GM18909 (cell line): ENCODE measurements around the gene ATP5MC2.
"Not testable (repeated sequence)": the region's sequence is repeated elsewhere in the genome, so short reads cannot be mapped to it uniquely, and the experiment has no call there.

Experiments
- ATAC-seq: cut with Tn5 transposase; IDR thresholded peaks from one replicate; pipeline ENCODE4 v1.9.1; 2021; ENCODE audit warnings: mild to moderate bottlenecking; ENCODE audit not compliant: unreplicated experiment, poor library complexity

Gene ATP5MC2

DNA sequence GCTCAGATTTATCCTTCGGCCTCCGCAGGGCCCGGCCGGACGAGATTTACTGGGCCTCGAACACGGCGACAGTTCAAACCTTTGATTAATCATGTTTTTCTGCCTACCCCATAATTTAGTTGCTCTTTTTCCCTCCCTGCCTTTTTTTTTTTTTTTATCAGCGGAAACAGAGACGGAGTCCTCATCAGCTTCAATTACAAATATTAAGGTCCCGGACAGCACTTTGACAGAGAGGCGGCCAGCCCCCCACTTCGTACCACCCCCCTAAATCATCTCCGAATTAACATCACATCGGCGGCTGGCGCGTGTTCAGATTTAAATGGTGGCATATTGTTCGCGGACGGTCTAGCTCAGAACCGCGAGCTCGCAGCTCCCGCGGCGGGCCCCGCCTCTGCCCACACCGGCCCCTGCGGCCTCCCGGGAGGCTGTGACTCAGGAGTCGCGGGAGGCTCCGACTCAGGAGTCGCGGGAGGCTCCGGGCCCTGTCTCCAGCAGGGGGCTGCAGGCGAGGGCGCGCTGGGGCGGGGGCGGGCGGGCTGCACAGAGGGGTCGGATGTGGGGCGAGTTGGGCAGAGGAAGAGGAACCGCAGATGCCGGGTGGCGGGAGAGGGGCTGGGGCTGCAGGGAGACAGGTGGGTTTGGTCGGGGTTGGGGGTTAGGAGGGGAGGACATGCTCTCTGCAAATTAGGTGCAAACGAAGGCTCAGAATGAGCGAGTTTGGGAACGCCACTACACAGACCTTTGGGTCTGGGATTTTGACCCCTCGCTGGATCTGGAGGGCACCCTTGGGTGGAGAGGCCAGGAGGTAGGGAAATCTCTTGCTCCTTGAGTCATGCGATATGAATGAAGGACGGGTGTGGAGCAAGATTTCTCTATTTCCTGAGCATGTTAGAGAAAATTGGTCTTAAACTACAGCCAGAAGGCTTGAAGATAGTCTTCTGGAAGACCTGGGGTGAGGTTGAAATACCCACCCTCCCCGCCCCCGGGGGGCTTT is 19.6 kb upstream of the ATP5MC2 start:
- ATAC-seq: no peak

DNA sequence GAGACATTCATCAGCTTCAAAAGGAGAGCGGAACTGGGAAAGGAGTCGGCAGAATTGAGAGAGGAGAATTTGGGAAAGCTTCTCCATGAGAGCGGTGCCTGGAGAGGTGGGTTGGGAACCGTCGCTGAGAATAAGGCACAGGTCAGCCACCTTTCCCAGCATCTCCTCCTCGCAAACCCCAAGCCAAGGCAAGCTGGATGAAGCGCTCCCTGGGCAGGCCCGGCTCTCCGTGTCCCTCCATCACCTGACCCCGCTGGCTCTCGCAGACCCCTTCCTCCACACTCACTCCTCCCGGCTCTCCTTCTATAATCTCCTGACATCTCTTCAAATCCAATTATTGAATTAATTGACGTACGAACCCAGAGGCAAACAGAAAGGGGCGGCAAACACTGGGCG is 18.9 kb upstream of the ATP5MC2 start:
- no peak for ATAC-seq

DNA sequence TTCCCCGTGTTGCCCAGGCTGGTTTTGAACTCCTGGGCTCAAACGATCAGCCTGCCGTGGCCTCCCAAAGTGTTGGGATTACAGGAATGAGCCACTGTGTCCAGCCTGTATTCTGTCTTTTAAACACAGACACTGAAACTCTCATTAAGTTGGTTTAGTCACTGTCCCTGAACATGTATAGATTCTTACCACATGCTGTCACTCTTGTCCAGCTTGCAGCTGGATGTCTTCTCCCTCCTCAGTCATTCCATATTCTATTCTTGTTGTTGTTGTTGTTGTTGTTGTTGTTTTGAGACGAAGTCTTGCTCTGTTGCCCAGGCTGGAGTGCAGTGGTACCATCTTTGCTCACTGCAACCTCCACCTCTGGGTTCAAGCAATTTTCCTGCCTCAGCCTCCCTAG is 12.3 kb upstream of the ATP5MC2 start:
- no peak for ATAC-seq

DNA sequence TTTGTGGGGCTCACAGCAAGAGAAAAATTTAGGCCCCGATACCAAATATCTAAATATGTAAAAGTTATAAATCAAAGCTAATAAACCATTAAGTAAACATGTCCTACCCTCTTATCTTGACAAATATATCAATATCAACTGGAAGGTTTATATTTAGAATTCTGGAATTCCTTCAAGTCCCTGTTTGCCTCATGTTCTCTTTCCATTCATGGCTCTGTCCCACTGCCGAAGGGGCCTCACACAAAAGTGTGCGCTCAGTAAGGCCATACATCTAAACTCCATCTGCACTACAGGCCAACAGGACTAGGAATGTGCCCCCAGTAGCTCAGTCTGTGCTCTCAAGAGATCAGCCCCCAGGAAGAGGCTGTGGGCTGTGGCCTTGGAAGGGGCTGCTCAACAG is 10.6 kb upstream of the ATP5MC2 start:
- ATAC-seq: no peak

DNA sequence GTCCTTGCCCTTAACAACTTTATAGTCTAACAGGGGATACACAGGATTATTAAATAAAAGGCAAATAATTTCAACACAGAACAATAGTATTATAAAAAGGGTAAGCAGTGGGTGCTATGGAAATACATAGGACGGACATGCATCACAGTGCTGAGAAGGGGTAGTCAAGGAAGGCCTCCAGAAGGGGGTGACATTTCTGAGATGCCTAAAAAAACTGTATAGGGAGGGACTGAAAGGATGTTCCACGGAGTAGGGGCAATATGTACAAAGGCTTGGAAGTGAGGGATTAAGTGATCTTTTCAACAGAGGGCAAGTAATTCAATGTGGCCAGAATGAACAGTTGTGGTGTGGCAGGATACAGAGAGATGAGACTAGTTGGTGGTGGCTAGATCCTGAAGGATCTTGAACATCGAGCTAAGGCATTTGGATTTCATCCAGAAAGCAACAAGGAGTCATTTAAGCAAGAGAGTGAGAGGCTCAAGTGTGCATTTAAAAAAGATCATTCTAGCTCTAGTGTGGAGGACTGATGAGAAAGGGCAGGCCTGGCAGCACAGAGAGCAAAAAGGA is 8.9 kb upstream of the ATP5MC2 start:
- no peak for ATAC-seq

DNA sequence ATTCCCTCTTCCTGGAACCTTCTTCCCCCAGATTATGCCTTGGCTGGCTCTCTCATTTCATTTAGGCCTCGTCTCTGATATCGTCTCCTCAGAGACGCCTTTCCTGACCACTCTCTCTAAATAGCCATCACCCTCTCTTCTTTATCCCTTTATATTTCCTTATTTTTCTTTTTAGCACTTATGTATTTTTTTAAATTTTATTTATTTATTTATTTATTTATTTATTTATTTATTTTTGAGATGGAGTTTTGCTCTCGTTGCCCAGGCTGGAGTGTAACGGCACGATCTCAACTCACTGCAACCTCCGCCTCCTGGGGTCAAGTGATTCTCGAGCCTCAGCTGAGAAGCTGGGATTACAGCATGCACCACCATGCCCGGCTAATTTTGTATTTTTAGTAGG is 8.1 kb upstream of the ATP5MC2 start:
- ATAC-seq: no peak

DNA sequence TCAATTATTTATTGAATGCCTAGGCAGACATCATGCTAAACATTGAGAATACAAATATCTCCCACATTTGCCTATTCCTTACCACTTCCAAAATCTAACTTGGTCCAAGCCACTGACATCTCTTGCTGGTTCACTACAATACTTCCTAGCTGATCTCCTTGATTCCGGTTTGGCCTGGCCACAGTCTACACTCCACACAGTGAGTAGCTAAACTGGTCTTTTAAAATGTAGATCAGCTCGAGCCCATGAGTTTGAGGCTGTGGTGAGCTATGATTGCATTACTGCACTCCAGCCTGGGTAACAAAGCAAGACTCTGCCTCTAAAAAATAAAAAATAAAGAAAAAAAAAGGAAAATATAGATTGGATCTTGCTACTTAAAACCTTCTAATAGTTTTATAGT is 7.6 kb upstream of the ATP5MC2 start:
- ATAC-seq: no peak

DNA sequence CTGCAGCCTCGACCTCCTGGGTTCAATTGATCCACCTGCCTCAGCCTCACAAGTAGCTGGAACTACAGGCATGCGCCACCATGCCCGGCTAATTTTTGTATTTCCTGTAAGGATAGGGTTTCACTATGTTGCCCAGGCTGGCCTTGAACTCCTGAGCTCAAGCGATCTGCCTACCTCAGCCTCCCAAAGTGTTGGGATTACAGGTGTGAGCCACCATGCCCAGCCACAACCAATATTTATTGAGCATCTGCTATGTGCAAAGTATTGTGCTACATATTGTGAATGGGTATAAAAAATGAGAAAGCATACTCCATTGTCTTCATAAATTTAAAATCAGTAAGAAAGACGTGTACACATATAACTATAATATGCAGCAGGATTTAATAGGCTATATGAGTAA is 4.2 kb upstream of the ATP5MC2 start:
- ATAC-seq: not testable (repeated sequence)

DNA sequence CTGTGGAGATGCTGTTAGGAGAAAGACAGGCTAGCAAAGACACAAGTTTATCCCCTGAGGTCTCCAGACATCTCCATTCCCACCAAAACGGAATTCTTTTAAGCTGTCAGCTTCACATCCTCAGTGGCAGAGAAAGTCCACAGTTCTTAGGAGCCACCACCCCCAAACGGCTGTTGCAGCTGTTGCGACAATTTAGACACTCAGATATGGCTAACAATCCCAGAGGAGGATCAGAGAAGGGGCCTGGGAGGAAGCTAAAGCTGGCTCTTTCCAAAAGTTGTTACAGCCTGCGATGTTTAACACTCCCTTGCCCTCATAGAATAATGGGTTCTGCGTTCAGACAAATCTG is 1.9 kb upstream of the ATP5MC2 start:
- no peak for ATAC-seq

DNA sequence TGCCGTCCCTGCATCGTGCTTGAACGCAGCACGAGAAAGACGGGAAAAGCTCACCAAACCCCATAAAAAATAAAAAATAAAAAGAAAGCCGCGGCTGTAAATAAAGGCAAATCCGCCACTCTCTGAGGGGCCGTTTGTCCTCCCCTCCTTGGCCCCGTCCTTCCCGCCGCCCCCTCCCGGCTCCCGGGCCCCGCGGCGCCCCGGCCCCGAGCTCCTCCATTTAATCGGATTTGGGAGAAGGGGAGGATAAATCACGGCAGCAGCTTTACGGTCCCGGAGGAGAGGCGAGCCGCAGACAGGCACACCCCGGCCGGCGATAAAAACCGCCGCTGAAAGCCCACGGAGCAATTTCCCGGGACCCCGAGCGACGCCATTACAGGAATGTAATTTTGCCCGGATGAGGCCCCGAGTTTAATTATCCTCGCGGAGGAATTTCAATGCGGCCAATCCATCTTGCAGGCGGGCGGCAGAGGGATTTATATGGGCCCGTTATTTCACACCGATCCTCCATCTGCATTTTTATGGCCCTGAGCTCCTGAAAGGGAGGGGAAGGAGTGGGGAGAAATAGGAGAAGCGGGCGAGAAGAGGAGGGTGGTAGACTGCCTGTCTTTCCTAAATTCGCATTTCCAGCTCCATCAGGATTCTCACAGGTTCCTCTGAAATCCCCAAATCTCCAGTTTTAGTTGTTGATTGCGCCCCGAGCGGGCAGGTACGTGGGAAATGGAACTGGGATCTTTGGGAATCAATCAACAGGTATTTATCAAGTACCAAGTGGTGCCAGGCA is 1.3 kb upstream of the ATP5MC2 start:
- no peak for ATAC-seq

DNA sequence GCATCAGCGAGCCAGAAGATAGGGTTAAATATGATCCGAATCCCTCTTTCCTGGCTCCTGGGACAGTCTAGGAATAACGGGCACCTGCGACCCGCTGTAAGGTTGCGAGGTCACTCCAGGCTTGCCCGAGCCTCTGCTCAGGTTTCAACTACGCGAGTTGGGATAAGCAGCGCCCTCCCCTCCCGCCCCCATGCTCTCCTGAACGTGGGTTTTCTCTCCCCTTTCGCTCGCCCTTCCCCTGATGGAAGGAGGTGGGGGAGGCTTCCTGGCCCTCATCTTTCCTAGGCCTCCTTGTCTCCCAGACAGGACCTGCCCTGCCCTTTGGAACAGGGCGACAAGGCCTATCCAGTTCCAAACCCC is 753 bp upstream of the ATP5MC2 start:
- ATAC-seq: no peak

DNA sequence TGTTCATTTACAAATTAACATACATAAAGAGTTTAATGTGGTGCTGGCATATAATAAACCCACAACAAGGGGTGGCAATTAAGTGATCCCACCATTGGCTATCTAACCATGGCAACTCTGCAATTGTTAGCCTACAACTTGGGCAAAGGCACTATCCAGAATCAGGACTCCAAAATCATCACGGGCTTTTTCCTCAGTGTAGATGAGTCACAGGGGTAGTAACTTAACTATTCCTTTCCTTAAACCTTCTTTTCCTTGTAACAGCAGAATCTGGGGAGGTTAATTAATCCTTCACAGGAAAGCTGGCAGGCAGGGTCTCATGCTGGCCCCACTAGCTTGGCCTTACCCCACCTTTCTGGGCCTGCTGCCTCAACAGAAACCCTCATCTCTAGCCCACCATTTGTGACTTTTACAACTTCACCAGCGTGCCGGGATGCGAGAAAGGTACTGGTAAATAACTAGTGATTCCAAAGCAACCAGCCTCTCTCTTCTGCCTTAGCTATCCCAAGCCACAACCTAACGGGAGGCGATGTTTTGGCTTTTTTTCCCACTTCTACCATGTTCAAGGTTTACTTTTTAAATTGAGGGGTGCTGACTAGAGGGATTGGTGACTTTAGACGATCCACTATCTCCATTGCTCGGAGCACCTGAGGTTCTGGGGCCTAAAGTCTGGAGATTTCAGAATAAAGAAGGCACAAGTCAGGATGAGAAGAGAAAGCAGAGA is 744 bp downstream of the ATP5MC2 start:
- no peak for ATAC-seq

DNA sequence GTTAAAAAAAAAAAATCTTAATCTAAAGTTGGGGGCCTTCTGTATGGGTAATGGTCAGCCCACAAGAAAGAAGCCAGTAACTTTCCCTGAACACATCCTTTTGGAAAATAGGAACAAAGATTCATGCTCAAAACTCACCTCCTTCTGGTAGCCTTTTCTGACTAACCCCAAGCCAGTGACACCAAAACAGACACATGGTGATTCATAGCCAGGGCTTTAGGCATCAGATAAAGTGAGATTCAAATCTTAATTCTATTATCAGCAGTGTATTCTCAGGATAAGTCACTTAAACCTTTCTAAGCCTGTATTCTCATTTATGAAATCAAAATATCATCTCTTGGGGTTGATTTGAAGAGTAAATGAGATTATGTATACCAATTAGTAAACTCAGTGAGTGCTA is 4.9 kb downstream of the ATP5MC2 start:
- no peak for ATAC-seq

DNA sequence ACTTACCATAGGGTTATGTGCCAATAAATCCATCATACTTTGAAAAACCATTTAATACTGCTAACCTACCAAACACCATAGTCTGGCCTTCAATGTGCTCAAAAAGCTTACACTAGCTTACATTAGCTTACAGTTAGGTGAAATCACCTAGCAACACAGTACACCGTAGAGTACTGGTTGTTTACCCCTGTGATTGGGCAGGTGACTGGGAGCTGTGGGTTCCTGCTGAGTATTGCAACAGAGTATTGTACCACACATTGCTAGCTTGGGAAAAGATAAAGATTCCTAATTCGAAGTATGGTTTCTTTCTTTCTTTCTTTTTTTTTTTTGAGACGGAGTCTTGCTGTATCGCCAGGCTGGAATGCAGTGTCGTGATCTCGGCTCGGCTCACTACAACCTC is 5.6 kb downstream of the ATP5MC2 start:
- ATAC-seq: no peak

DNA sequence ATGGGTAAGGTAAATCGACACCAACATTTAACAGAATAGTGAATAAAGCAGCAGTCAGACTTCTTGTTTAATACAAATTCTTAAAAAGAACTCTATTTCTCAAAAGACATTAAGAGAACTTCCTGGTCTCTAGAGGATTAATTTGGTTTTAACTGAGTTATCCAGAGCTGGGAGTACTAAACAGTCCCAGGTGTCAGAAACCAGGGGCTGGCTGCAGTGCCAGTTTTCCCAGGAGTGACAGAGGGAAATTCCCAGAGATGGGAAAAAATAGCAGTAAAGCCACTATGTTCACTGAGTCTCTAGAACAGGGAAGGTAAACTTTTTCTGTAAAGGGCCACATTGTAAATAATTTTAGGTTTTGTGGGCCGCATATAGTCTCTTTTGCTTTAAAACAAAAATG is 8.8 kb downstream of the ATP5MC2 start:
- no peak for ATAC-seq

DNA sequence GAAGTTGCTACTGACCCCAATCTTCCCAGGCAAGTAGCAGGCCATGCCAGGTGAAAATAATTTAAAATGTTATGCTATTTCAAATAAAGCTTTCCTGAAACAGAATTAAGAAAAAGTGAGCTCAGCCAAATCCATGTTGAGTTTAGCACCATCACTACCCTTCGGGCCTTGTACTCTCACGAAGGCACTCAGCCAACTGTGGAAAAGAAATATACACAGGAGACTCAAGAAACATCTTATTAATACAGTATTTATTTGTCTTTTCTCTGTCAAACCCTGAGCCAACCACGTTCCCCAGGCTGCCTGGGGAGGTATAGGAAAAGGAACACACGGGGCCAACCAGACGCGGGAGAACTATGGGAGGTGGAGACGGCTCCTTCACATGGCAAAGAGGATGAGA is 10.9 kb downstream of the ATP5MC2 start:
- ATAC-seq: no peak

DNA sequence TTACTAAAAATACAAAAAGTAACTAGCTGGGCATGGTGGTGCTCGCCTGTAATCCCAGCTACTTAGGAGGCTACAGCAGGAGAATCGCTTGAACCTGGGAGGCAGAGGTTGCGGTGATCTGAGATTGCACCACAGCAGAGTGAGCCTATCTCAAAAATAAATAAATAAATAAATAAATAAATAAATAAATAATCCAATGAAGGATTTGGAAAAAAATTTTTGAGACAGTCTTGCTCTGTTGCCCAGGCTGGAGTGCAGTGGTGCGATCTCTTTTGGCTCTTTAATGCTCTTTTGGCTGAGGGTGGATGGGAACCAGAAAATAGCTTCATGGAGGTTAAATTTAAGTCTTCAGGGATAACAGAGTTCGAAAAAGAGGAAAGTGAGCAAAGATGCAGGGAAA is 11.7 kb downstream of the ATP5MC2 start:
- ATAC-seq: no peak

DNA sequence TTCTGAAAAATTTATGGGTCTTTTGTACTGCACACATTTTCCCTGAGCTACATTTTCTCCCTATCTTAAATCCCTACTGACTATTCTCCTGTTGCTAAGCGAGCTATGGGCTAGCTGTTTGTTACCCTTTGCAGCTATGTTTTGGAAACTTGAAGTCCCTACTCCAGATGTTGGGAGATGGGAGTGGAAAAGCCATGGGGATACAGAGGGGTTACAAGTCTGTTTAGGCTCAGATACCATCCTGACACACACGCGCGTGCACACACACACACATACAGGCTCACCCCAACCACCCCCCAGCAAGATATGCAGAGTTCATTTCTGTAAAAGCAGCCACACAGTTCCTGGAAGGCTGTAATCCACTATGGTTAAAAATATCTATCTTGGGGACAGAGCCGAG is 15.8 kb downstream of the ATP5MC2 start:
- no peak for ATAC-seq

DNA sequence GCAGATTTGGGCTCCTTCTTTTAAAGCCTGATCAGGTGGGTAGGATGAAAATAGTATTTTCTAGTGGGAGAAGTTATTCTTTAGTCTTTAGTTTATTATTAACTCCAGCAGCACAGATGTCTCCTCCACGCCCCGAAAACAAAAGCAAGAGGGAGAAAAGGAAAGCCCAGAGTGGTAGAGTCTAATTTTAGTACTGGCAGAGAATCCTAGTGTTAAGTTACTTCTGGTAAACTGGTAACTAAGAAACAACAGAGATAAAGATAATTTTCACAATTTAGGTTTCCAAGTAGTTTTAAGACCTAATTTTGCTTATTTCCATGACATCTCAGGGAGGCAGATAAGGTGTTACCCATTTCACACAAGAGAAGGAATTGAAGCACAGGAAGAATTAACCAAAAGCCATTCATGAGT is 16.3 kb downstream of the ATP5MC2 start:
- ATAC-seq: no peak

DNA sequence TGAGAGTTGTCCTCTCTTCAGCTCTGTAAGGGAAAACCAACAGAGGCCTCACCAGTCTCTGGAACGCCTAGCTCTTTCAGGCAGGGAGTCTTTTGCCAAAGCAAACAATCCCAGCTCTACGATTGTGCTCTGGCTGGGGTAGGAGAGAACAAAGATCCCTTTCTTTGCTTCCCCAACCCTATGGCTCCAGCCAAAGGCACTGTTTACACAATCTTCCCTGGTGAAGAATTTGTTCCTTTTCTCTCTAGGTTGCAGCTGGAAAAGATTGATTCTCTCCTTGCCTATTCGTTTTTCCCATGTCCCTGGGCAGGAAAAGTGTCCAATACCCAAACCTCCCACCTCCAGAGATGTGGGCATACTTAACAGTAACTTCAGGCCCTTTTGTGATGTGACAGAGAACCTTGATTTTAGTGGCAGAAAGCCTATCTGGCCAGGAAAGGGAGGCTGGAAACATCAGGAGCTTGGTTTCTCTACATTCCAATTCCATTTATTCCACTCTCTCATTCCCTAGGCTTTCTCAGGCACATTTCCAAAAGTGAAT is 16.8 kb downstream of the ATP5MC2 start:
- no peak for ATAC-seq
